K562 (cell line): ENCODE measurements around the gene ZNF202. TPM values are rescaled to one million over a fixed set of nuclear protein-coding genes. Genes with fewer than 3 reads are reported as not detected.

Source experiments
- ATAC-seq: fragments of 200-7000 bp; cut with Tn5 transposase; 3 replicates; pipeline ENCODE4 v1.9.1; 2020; ENCODE audit warnings: moderate library complexity
- BruUV-seq: library from RNA; stranded (reverse); fragments of 400-500 nt; replicated peaks from 2 replicates; lab custom pipeline; 2021; lab: Mats Ljungman, UMichigan
- CTCF ChIA-PET: fragments of 300-600 bp; formaldehyde crosslinking; extraction: SDS; loops from one replicate; lab custom pipeline; 2021; ENCODE audit warnings: low intra/inter-chr PET ratio; lab: Yijun Ruan, JAX
- POLR2A ChIA-PET: fragments of 300-600, 350-650 bp; sonication (Branson Sonifier 250); formaldehyde crosslinking; extraction: SDS; loops from one replicate; lab custom pipeline; 2021; ENCODE audit warnings: antibody characterized with exemption, inconsistent platforms; lab: Yijun Ruan, JAX
- DNase-seq, 4 experiments: peaks; one replicate each; pipeline versions ENCODE4 v3.0.0 to v3.0.0-alpha.2; 2011 to 2018; ENCODE audit warnings: low spot score in 3 of 4, mixed read lengths in 3 of 4; ENCODE audit errors: extremely low read depth in 1 of 4
- FAIRE-seq: peaks from 2 replicates; lab custom pipeline; 2011; peaks lifted over from hg19 to GRCh38; lab: Jason Lieb, UNC
- H2AFZ ChIP-seq: 2 replicates; pipeline ENCODE4 v1.6.0; 2011; ENCODE audit warnings: low read depth, low read length, control low read depth, inconsistent platforms
- H3K27ac ChIP-seq: fragments of 200-600 bp; 3 replicates; pipeline ENCODE4 v1.8.0; 2011; ENCODE audit warnings: low read depth, mild to moderate bottlenecking, control low read depth, inconsistent platforms, low read length, moderate library complexity, mixed read lengths; ENCODE audit errors: extremely low read depth
- H3K27me3 ChIP-seq, 2 experiments: fragments of 300-600 bp in 1 of 2; 2 replicates in 1 of 2; 3 replicates in 1 of 2; pipeline versions ENCODE4 v1.6.0 to v1.8.0; 2011; ENCODE audit warnings: inconsistent platforms in 2 of 2, low read length in 2 of 2, mild to moderate bottlenecking in 1 of 2, mixed read lengths in 1 of 2, moderate library complexity in 1 of 2; ENCODE audit not compliant: control insufficient read depth in 2 of 2, insufficient read depth in 2 of 2
- H3K36me3 ChIP-seq: fragments of 300-600 bp; 3 replicates; pipeline ENCODE4 v1.8.0; 2011; ENCODE audit warnings: mild to moderate bottlenecking, low read length, inconsistent platforms; ENCODE audit not compliant: control insufficient read depth, insufficient read depth
- H3K4me1 ChIP-seq, 2 experiments: fragments of 200-600 bp in 1 of 2; replicated peaks in 1 of 2; 2 replicates in 1 of 2; 3 replicates in 1 of 2; pipeline versions ENCODE4 v1.5.1 to v1.8.0; 2011; ENCODE audit warnings: inconsistent platforms in 2 of 2, low read length in 2 of 2, mild to moderate bottlenecking in 1 of 2, mixed read lengths in 1 of 2, moderate library complexity in 1 of 2; ENCODE audit not compliant: control insufficient read depth in 2 of 2, insufficient read depth in 2 of 2
- H3K4me2 ChIP-seq: 2 replicates; pipeline ENCODE4 v1.6.1; 2011; ENCODE audit warnings: low read length, control low read depth, inconsistent platforms, mixed read lengths; ENCODE audit not compliant: insufficient read depth
- H3K4me3 ChIP-seq: fragments of 200-600 bp; sonication (generic), shearing (Covaris generic); 2 replicates; pipeline ENCODE4 v1.5.1; 2016; ENCODE audit warnings: control low read depth, inconsistent platforms
- H3K79me2 ChIP-seq: fragments of 200-600 bp; 3 replicates; pipeline ENCODE4 v1.8.0; 2011; ENCODE audit warnings: low read length, inconsistent platforms; ENCODE audit not compliant: control insufficient read depth, insufficient read depth
- H3K9ac ChIP-seq, 2 experiments: 2 replicates each; pipeline versions ENCODE4 v1.6.0 to v1.6.1; 2011; ENCODE audit warnings: low read depth in 2 of 2, low read length in 2 of 2, control low read depth in 1 of 2, inconsistent platforms in 1 of 2, mild to moderate bottlenecking in 1 of 2, mixed read lengths in 1 of 2; ENCODE audit not compliant: insufficient read depth in 1 of 2
- H3K9me1 ChIP-seq: one replicate; pipeline ENCODE4 v1.6.0; 2011; ENCODE audit warnings: inconsistent platforms, mild to moderate bottlenecking, low read length, moderate library complexity; ENCODE audit not compliant: control insufficient read depth, insufficient read depth
- H3K9me3 ChIP-seq: replicated peaks from 2 replicates; pipeline ENCODE4 v1.5.1; 2011; ENCODE audit warnings: low read depth, low read length, inconsistent platforms; ENCODE audit not compliant: control insufficient read depth, insufficient read depth
- H4K20me1 ChIP-seq: replicated peaks from 2 replicates; pipeline ENCODE4 v1.6.1; 2011; ENCODE audit warnings: low read length, inconsistent platforms, mixed read lengths; ENCODE audit not compliant: control insufficient read depth, insufficient read depth
- ATF6 ChIP-seq: sonication (generic); formaldehyde crosslinking; IDR thresholded peaks from 2 replicates; pipeline ENCODE4 v1.4.0; 2020; ENCODE audit warnings: mild to moderate bottlenecking, missing genetic modification reagents
- C11orf30 ChIP-seq: fragments of 450-650 bp; IDR thresholded peaks from 2 replicates; pipeline ENCODE4 v1.6.1; 2016; ENCODE audit warnings: low read depth, mild to moderate bottlenecking
- CBX3 ChIP-seq, 2 experiments: IDR thresholded peaks; 1 replicate in 1 of 2; 2 replicates in 1 of 2; pipeline ENCODE4 v1.6.1; 2012; ENCODE audit warnings: inconsistent platforms in 2 of 2, low read length in 2 of 2, borderline replicate concordance in 1 of 2, control low read depth in 1 of 2
- E4F1 ChIP-seq: fragments of 250-450 bp; sonication (Bioruptor Pico); IDR thresholded peaks from 2 replicates; pipeline ENCODE4 v1.5.0; 2021; ENCODE audit warnings: mild to moderate bottlenecking, borderline replicate concordance
- ELK1 ChIP-seq: sonication (generic); formaldehyde crosslinking; IDR thresholded peaks from 2 replicates; pipeline ENCODE4 v1.8.1; 2022; ENCODE audit warnings: missing genetic modification reagents
- FOXK1 ChIP-seq: sonication (generic); formaldehyde crosslinking; IDR thresholded peaks from 2 replicates; pipeline ENCODE4 v1.8.0; 2022; ENCODE audit warnings: missing genetic modification reagents, mild to moderate bottlenecking, borderline replicate concordance
- KAT2B ChIP-seq: IDR thresholded peaks from one replicate; pipeline ENCODE4 v1.6.1; 2012; ENCODE audit warnings: low read depth, mild to moderate bottlenecking, control low read depth, inconsistent platforms, low read length, moderate library complexity
- KAT7 ChIP-seq: sonication (generic); formaldehyde crosslinking; IDR thresholded peaks from 2 replicates; pipeline ENCODE4 v1.8.0; 2022; ENCODE audit warnings: missing genetic modification reagents, mild to moderate bottlenecking, borderline replicate concordance
- MAFF ChIP-seq: IDR thresholded peaks from 2 replicates; pipeline ENCODE4 v1.6.1; 2012; ENCODE audit warnings: low read length, improper control_type of control experiment
- MAFG ChIP-seq: fragments of 450-650 bp; conservative IDR thresholded peaks from 2 replicates; pipeline ENCODE4 v1.6.1; 2016; ENCODE audit warnings: missing genetic modification characterization, missing compliant biosample characterization
- MAFK ChIP-seq: IDR thresholded peaks from 2 replicates; pipeline ENCODE4 v1.6.1; 2011; ENCODE audit warnings: low read length, improper control_type of control experiment
- SRSF3 ChIP-seq: fragments of 200-400 bp; formaldehyde crosslinking; IDR thresholded peaks from 2 replicates; pipeline ENCODE4 v1.6.1; 2016; ENCODE audit warnings: mild to moderate bottlenecking, low read length, moderate library complexity; ENCODE audit not compliant: insufficient read depth
- U2AF2 ChIP-seq: fragments of 200-400 bp; formaldehyde crosslinking; optimal IDR thresholded peaks from 2 replicates; pipeline ENCODE3; 2017; ENCODE audit warnings: low read depth, mild to moderate bottlenecking, low read length
- ZNF316 ChIP-seq: fragments of 450-650 bp; IDR thresholded peaks from 2 replicates; pipeline ENCODE4 v1.6.1; 2016
- ZNF512 ChIP-seq: IDR thresholded peaks from 2 replicates; pipeline ENCODE4 v1.6.1; 2016; ENCODE audit warnings: missing genetic modification characterization, missing compliant biosample characterization
- WGBS: fragments of 100-300 bp; shearing (Covaris generic); methylation state at CpG from one replicate; pipeline ENCODE4 v1.1.6; 2016; ENCODE audit warnings: low coverage, mixed read lengths; ENCODE audit not compliant: insufficient coverage; ENCODE audit errors: missing lambda C conversion rate; 5-methylcytosine and 5-hydroxymethylcytosine counted together
- in situ Hi-C: fragments of 300-500 bp; cut with MboI; formaldehyde crosslinking; loops from 4 replicates; pipeline ENCODE4 v1.15.0; 2018; ENCODE audit warnings: inconsistent platforms, mixed read lengths
- intact Hi-C: fragments of 100-400 bp; cut with micrococcal nuclease; formaldehyde crosslinking; loops from 2 replicates; pipeline ENCODE4 v1.14.2; 2022
- polyA plus RNA-seq, 8 experiments: library from polyadenylated mRNA; depleted of rRNA in 4 of 8; stranded (reverse) in 5 of 8; unstranded in 3 of 8; fragments of >200 nt; fragmentation: Nextera tagmentation in 2 of 8; fragmentation: Illumina TruSeq in 1 of 8; extraction: Ambion mirVana in 2 of 8; extraction: Trizol in 1 of 8; gene quantifications; 2 replicates each; pipeline versions ENCODE4 v1.2.1 to v1.2.3, GENCODE V29; 2011 to 2014; ENCODE audit warnings: inconsistent platforms in 1 of 8, missing spikeins in 1 of 8
- total RNA-seq, 7 experiments: library from RNA; depleted of rRNA in 6 of 7; stranded (reverse); fragments of >200 nt in 6 of 7; fragmentation: Illumina TruSeq in 2 of 7; extraction: Trizol in 2 of 7; gene quantifications; 2 replicates each; pipeline versions ENCODE4 v1.2.1 to v1.2.3, GENCODE V29; 2011 to 2021; ENCODE audit warnings: low replicate concordance in 1 of 7

The ZNF202 gene
- total and polyA plus RNA-seq, 9 of the 15 experiments (the other 6 are each of a cell fraction or from before 2014, with no cell fraction given), result 2.3 to 18.7 (median 12.7) TPM

GRCh38 chr11:123773959-123774358, 32.5 kb upstream of the ZNF202 start:
- Histone ChIP-seq H3K27me3 (no peaks in the 10 kb centered on the region), H3K4me3 (no peak overlapping the region), H3K4me1 (no peaks in the 10 kb centered on the region), H3K36me3 (no peaks in the 10 kb centered on the region), H3K9ac (no peak overlapping the region), H3K79me2 (no peaks in the 10 kb centered on the region), H3K4me2 (no peak overlapping the region), H3K27ac (no peak overlapping the region), H2AFZ (no peak overlapping the region), H4K20me1 (no peaks in the 10 kb centered on the region), H3K9me3 (no peaks in the 10 kb centered on the region), H3K9me1 (no peaks in the 10 kb centered on the region)
- intact Hi-C loops, result no loop called here
- ChIA-PET CTCF (no interaction called here), POLR2A (no interaction called here)
- DNase-seq (no peak), FAIRE-seq (no peak), ATAC-seq (no peak)
- in situ Hi-C loops, result no loop called here
- TF ChIP-seq U2AF2 (no peak), CBX3 (IDR thresholded peaks at IDR 0.05; ENCODE audit: borderline replicate concordance in 1 of 2, low read length in 2 of 2) (no peak), MAFF (peak; percentile 27; the same call in 1 of the 2 replicates), ATF6 (CRISPR knock-in tag) (no peak), FOXK1 (CRISPR knock-in tag) (no peak), KAT7 (CRISPR knock-in tag) (no peak), ZNF512 (tag) (no peak), MAFK (peak; percentile 25; the same call in 1 of the 2 replicates), ELK1 (CRISPR knock-in tag) (no peak), C11orf30 (peak; percentile 54; the same call in 1 of the 2 replicates), E4F1 (CRISPR knock-in tag) (no peak), MAFG (tag) (0 out of 2 replicates have a peak, but pooled peaks have one; percentile 21), ZNF316 (peak; percentile 79), KAT2B (no peak), SRSF3 (no peak)
- no TSS peak for BruUV-seq
- WGBS, result 0% methylated on average over 1 of the region's 1 CpG
